ENCODE results near the gene DYNC1LI1. TPM values are rescaled to one million over a fixed set of nuclear protein-coding genes. Genes with fewer than 3 reads are reported as not detected.

The DYNC1LI1 gene
- total and polyA plus RNA-seq, 9 of the 15 experiments (the other 6 are each of a cell fraction or from before 2014, with no cell fraction given) = 21.0 to 85.4 (median 61.3) TPM

- TF ChIP-seq TCF15 (CRISPR knock-in tag; IDR thresholded peaks at IDR 0.05) (no peak), CREB5 (CRISPR knock-in tag; IDR thresholded peaks at IDR 0.05) (no peak), TBP (optimal IDR thresholded peaks at IDR 0.05; ENCODE audit: low read depth, low read length) (no peak), VEZF1 (CRISPR knock-in tag; IDR thresholded peaks at IDR 0.05) (peak; percentile 62), RBM34 (IDR thresholded peaks at IDR 0.05; ENCODE audit: borderline replicate concordance, insufficient read depth, low read length) (no peak), PRPF4 (IDR thresholded peaks at IDR 0.05; ENCODE audit: insufficient read depth, low read depth, low read length, poor library complexity, severe bottlenecking) (no peak), HOMEZ (CRISPR knock-in tag; IDR thresholded peaks at IDR 0.05) (no peak), ZBTB8A (IDR thresholded peaks at IDR 0.05; ENCODE audit: partially characterized antibody) (no peak), ZNF277 (CRISPR knock-in tag; IDR thresholded peaks at IDR 0.05; ENCODE audit: borderline replicate concordance) (no peak), SMAD1 (IDR thresholded peaks at IDR 0.05; ENCODE audit: low read depth, low read length, partially characterized antibody) (no peak), ZBTB17 (CRISPR knock-in tag; IDR thresholded peaks at IDR 0.05) (peak; percentile 52; the same call in 1 of the 2 replicates), NR4A1 (CRISPR knock-in tag; IDR thresholded peaks at IDR 0.05) (no peak), NR4A1 (tag; IDR thresholded peaks at IDR 0.05) (peak; percentile 48; the same call in 1 of the 2 replicates), DMBX1 (CRISPR knock-in tag; IDR thresholded peaks at IDR 0.05; ENCODE audit: borderline replicate concordance) (0 out of 2 replicates have a peak, but pooled peaks have one; percentile 16), ZNF699 (CRISPR knock-in tag; IDR thresholded peaks at IDR 0.05; ENCODE audit: insufficient replicate concordance) (no peak), ATF7 (IDR thresholded peaks at IDR 0.05) (peak; percentile 51), RBFOX2 (IDR thresholded peaks at IDR 0.05; ENCODE audit: low read depth, low read length) (peak; percentile 88), ILF3 (IDR thresholded peaks at IDR 0.05; ENCODE audit: borderline replicate concordance) (no peak), E2F3 (CRISPR knock-in tag; IDR thresholded peaks at IDR 0.05) (no peak), ELF1 (tag; IDR thresholded peaks at IDR 0.05) (peak; percentile 73), CC2D1A (IDR thresholded peaks at IDR 0.05) (0 out of 2 replicates have a peak, but pooled peaks have one; percentile 27), ZNF140 (CRISPR knock-in tag; IDR thresholded peaks at IDR 0.05) (no peak)
These were observed 68.3 kb downstream of the DYNC1LI1 start, which contains the start of gene CMTM6 (continued) for GRCh38 chr3:32502118-32502945.

Measured in K562 (cell line).